Neural crest cell (in vitro differentiated cells): ENCODE data around the gene L3MBTL3. TPM values are rescaled to one million over a fixed set of nuclear protein-coding genes. Genes with fewer than 3 reads are reported as not detected.

Source experiments
- DNase-seq: peaks from one replicate; pipeline ENCODE4 v3.0.0; 2021; ENCODE audit warnings: low read depth, mixed read lengths, low spot score
- H3K27ac Mint-ChIP-seq: one replicate; pipeline ENCODE4 v1.8.0; 2021; ENCODE audit warnings: mild to moderate bottlenecking, mixed read lengths; ENCODE audit not compliant: unreplicated experiment
- H3K27me3 Mint-ChIP-seq: 2 replicates; pipeline ENCODE4 v1.8.0; 2021; ENCODE audit warnings: low read depth, mild to moderate bottlenecking, mixed read lengths
- H3K36me3 Mint-ChIP-seq: 2 replicates; pipeline ENCODE4 v1.8.0; 2021; ENCODE audit warnings: low read depth, mild to moderate bottlenecking, mixed read lengths
- H3K4me1 Mint-ChIP-seq: 2 replicates; pipeline ENCODE4 v1.8.0; 2021; ENCODE audit warnings: mixed read lengths
- H3K4me3 Mint-ChIP-seq: one replicate; pipeline ENCODE4 v1.8.0; 2021; ENCODE audit warnings: mild to moderate bottlenecking, mixed read lengths
- H3K9me3 Mint-ChIP-seq: 2 replicates; pipeline ENCODE4 v1.8.0; 2021; ENCODE audit warnings: mixed read lengths
- CTCF ChIP-seq: fragments of 200-600 bp; sonication (generic); conservative IDR thresholded peaks from 2 replicates; pipeline ENCODE4 v1.5.0; 2021; ENCODE audit warnings: antibody characterized with exemption, mild to moderate bottlenecking
- total RNA-seq: library from RNA; stranded (reverse); gene quantifications from 2 replicates; pipeline ENCODE4 v1.2.1, GENCODE V29; 2021

L3MBTL3 gene
- total RNA-seq, 1 donor from 2014 or later, result 22.8 TPM

GRCh38 chr6:130027948-130028347 is 9.6 kb downstream of the L3MBTL3 start:
- TF ChIP-seq CTCF, result no peak
- Mint-ChIP-seq H3K9me3 (no peaks in the 10 kb centered on the region), H3K36me3 (peaks cover 14% of the 10 kb centered on the region), H3K4me1 (no peaks in the 10 kb centered on the region), H3K27me3 (no peaks in the 10 kb centered on the region), H3K4me3 (no peak overlapping the region), H3K27ac (no peak overlapping the region)
- no peak for DNase-seq

- DNase-seq, result no peak
- Mint-ChIP-seq H3K36me3 (peaks cover 14% of the 10 kb centered on the region), H3K27ac (no peak overlapping the region), H3K4me1 (no peaks in the 10 kb centered on the region), H3K9me3 (no peaks in the 10 kb centered on the region), H3K4me3 (no peak overlapping the region), H3K27me3 (no peaks in the 10 kb centered on the region)
- no peak for TF ChIP-seq CTCF
Observed at GRCh38 chr6:130029163-130029562, 10.8 kb downstream of the L3MBTL3 start.

- Mint-ChIP-seq H3K27me3 (no peaks in the 10 kb centered on the region), H3K9me3 (no peaks in the 10 kb centered on the region), H3K27ac (peak overlapping the region; percentile 35), H3K4me1 (no peaks in the 10 kb centered on the region), H3K4me3 (no peak overlapping the region), H3K36me3 (peaks cover 2% of the 10 kb centered on the region)
- no peak for DNase-seq
- no peak for TF ChIP-seq CTCF
Observed at GRCh38 chr6:130032758-130033340, 14.5 kb downstream of the L3MBTL3 start.

- TF ChIP-seq CTCF, result no peak
- Mint-ChIP-seq H3K4me1 (no peaks in the 10 kb centered on the region), H3K4me3 (no peak overlapping the region), H3K36me3 (peaks cover 2% of the 10 kb centered on the region), H3K9me3 (no peaks in the 10 kb centered on the region), H3K27me3 (no peaks in the 10 kb centered on the region), H3K27ac (no peak overlapping the region)
- no peak for DNase-seq
Observed at GRCh38 chr6:130033949-130034348, 15.6 kb downstream of the L3MBTL3 start.

GRCh38 chr6:130034378-130035146 is 16.2 kb downstream of the L3MBTL3 start:
- H3K27me3 Mint-ChIP-seq, result no peaks in the 10 kb centered on the region
- no peak overlapping the region for H3K4me3 Mint-ChIP-seq
- no peak overlapping the region for H3K27ac Mint-ChIP-seq

More at GRCh38 chr6:130034378-130035146, 16.2 kb downstream of the L3MBTL3 start:
- H3K9me3 Mint-ChIP-seq, result no peaks in the 10 kb centered on the region
- TF ChIP-seq CTCF, result no peak
- H3K36me3 Mint-ChIP-seq, result peaks cover 2% of the 10 kb centered on the region
- H3K4me1 Mint-ChIP-seq, result no peaks in the 10 kb centered on the region
- no peak for DNase-seq
